Measurements from ENCODE around the gene TNPO2.

DNA sequence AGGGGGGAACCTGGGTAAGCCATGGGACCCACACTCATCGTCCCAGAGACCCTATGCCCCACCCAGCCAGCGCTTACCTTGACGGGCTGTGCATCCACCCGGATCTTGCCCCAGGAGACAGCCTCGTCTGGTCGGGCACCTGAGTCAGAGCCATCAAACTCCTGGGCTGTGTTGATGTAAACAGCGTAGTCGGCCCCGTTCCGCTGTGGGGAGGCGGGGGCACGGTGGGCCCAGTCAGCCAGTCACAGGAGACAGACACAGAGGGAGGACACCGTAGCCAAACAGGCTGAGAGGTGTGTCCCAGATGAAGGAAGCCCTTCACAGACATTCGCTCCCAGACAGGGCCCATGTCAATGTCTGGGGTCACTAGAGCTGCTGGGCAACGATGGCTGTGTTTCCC is 47.8 kb downstream of the TNPO2 start:
- no peak for TF ChIP-seq EZH2 (IDR thresholded peaks at IDR 0.05; ENCODE audit: insufficient read depth, low read length)
- TF ChIP-seq, protein P1, sequence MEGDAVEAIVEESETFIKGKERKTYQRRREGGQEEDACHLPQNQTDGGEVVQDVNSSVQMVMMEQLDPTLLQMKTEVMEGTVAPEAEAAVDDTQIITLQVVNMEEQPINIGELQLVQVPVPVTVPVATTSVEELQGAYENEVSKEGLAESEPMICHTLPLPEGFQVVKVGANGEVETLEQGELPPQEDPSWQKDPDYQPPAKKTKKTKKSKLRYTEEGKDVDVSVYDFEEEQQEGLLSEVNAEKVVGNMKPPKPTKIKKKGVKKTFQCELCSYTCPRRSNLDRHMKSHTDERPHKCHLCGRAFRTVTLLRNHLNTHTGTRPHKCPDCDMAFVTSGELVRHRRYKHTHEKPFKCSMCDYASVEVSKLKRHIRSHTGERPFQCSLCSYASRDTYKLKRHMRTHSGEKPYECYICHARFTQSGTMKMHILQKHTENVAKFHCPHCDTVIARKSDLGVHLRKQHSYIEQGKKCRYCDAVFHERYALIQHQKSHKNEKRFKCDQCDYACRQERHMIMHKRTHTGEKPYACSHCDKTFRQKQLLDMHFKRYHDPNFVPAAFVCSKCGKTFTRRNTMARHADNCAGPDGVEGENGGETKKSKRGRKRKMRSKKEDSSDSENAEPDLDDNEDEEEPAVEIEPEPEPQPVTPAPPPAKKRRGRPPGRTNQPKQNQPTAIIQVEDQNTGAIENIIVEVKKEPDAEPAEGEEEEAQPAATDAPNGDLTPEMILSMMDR (IDR thresholded peaks at IDR 0.05; ENCODE audit: insufficient read depth, low read depth, low read length) = no peak

All from astrocyte (in vitro differentiated cells and primary cell).